Smooth muscle cell of the brain vasculature (primary cell): Measurements from ENCODE around the gene NKX2-8.
"Not testable (repeated sequence)": the region's sequence is repeated elsewhere in the genome, so short reads cannot be mapped to it uniquely, and the experiment has no call there.

Experiments
- DNase-seq: peaks from one replicate; pipeline ENCODE4 v3.0.0-alpha.2; 2012; ENCODE audit warnings: low read depth, low spot score

Gene NKX2-8

DNA sequence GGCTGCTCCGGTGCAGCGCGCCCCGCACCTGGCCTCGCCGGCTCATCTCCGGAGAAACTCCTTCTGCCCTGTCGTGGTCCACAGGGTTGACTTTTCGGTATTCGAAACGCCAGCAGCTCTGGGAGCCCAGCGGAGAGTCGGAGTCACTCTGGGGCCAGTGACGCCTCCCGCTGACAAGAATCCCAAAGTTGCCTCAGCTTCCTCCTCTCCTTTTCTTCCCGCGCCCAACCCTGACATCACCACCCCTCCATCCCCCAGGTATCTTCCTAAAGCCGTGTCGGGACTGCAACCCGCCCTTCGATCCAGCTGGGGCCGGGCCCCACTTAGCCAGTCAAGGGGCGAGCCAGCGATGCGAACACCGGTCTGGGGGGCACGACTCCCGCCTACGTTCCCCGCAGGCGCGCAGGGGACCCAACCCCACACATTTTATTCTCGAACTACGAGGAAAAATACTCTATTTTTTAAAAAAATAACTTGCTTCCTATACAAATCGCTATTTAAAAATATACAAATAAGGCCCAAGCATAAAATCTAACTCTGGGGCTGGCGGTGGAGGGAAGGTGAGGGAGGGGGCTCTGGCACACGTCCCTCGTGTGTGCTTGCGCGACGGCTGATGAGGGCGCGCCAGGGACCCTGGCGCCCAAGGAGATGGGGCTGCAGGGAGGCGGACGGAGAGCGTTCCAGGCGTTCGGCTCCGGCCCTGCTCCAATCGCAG, 2.1 kb downstream of the NKX2-8 start:
- no peak for DNase-seq

DNA sequence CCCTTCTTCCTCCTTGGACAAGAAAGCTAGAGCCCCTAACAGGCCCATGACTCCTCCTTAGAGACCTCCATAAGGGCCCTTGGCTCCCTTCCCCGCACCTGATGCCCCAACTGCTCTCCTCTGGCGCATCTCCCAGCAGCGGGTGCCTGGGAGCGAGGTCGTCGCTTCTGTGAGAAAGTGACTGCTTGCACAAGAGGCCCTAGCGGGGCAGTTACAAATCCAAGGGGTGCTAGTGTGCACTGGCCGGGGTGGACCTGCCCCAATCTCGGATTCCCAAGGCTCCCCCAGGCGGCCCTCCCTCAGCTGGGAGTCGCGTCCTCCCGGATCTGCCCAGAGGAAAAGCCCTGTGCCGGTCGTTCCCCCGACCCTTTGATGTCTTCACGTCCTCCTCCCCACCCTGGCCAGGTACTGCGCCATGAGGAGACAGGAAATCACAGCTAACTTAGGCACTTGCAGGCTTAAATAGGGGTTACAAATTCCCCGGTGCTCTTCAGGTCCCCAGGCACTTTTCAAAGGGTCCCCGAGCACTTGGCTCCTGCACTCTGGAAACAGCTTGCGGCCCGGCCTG, 2.8 kb downstream of the NKX2-8 start:
- DNase-seq: no peak

DNA sequence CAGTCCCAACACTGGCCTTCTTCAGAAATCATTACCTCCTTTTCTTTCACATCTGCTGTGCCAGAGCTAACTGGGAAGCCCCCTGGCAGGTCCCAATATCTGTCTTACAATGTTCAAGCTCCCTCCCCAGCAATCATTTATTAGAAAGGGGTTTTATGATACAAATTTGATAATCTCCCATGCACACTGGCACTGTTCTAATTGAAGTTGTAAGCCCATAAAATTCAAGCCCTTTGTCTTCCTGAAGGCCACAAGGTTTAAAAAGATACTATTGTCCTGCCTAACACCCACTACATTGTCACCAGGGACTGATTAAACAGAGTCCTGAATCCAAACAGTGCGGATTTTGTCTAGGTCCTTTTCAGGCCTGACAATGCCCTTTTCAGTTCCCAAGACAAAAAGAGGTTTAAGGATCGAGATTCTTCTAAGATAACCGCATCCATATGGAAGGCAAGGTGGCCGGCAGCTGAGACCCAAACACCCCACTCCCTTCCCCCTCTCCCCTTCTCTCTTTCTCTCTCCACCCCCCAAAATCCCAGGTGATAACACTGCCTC, 3.3 kb downstream of the NKX2-8 start:
- no peak for DNase-seq

DNA sequence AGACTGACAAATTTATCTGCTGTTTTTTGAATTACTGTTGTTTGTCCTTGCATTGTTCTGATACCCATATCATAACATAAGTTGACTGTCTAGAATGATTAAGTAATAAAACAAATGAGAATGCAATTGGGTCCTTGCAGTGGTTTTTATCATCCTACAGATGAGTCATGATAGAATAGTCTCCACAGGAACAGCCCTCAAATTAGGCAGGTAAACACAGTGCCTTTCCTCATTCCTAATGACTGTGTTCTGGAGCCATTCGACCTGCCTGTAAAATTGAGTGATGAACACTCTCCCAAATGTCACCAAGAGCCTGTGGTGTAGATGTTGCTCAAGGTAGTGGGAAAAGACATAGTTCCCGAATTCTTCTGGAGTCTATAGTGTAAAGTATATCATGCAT, 12.3 kb downstream of the NKX2-8 start:
- no peak for DNase-seq

DNA sequence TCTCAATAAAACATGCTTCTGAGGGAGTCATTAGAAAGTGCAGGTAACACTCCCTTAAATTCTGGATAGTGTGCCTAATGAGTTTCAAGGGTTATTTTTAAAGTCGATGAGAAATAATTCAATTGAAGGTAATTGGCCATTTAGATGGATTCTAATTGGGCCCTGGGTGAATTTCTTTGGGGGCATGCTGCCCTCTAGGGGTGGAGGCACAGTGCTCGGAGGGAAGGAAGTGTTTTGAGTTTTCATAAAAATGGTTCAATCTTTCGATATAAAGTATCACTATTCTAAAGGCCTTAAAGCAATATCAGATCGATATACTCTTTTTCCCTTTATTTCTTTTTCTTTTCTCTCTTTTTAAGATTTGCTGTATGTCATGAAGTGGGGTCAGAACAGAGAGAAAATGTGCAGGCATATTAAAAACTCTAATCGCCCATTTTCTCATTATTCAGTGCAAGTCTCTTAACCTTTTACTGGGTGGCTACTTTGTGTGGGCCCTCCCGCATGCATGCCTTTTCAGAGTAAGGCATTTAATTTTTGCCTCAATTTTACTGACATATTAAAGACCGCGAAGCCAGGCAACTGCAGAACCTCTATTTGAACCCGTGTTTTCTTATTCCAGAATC, 25.5 kb downstream of the NKX2-8 start:
- DNase-seq: no peak

DNA sequence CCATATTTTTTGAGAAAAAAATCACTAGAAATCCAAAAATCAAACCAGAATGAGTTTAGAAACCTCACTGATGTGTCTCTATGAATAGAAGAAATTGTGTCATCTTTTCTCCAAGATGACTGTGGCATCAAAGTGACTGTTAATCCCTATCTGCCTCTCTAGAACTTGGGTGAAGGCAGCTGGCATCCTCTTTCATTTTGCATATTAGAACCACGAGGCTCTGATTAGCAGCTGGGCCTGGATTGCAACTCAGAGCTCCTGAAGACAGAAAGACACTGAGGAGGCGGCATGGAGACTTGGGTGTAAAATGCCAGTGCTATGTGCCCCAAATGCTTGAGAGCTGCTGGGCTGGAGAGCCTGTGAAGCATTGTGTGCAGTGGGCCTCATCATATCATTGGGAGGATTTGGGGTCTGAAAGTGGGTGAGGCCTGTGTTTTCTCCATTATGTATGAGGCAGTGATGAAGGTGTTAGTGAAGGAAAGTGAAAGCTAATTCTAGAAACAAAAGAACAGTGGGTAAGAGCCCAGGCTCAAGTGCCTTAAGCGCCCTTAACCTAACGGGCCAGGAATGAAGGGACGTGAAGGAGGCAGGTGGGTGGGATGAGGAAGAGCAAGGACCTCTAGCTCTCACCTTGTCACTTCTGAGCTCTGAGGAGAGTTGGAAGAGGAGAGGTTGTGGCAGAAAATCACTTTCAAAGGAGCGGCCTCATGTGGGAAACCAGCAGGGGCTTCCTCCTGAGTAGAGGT, 26.2 kb downstream of the NKX2-8 start:
- DNase-seq: no peak

DNA sequence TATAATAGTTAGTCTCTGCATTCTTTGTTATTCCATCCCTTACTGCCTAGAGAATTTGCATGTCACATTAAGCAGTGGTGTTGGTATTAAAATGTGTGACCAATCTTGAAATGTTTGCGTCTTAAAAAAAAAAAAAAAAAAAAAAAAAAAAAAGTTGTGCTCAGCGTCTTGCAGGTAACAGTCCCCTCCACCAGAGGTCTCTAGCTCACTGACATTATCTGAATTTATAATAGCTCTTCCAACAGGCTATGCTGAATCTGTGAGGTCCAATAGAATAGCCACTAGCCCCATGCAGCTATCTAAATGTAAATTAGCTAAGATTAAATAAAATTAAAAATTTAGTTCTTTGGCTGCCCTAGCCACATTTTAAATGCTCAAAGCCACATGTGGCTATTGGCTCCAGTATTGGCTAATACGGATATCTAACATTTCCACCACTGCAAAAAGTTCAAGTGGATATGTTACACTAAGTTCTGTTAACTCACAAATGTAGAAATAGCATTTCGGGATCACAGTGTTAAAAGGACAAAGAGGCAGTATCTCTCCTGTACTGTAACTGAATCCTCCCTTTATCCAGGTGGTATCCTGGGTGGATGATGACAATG, 28.7 kb downstream of the NKX2-8 start:
- DNase-seq: peak; percentile 9

DNA sequence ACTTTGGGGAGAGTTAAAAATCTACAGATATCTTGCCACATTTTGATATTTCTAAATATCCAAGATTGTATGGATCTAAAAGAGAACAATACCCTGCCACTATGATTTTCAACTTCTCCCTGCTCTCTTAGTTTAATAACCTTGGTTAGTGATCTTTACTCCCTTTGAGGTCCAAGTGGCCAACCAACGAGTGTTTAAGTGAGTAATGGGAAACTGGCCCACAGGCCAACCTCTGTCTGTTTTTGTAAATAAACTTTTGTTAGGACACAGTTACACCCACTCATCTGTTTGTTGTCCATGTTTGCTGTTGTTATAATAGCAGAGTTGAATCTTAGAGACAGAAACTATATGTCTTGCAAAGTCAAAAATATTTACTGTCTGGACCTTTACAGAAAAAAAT, 31.5 kb downstream of the NKX2-8 start:
- no peak for DNase-seq

DNA sequence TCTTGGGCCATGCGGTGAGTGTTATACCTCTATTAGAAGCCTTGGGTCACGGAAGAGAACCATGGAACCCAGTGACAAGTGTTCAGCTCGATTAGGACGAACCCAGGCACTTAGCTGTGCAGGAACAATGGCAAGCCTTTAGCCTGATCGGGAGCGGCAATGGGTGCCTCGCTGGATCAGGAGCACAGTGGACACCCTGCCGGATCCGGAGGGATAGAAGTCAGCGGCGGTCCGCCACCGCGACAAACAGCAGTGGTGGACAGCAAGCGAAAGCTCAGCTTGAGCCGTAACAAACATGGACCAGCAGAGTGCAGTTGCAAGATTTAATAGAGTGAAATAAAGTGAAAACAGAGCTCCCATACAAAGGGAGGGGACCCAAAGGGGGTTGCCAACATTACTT, 38.1 kb downstream of the NKX2-8 start:
- not testable (repeated sequence) for DNase-seq

DNA sequence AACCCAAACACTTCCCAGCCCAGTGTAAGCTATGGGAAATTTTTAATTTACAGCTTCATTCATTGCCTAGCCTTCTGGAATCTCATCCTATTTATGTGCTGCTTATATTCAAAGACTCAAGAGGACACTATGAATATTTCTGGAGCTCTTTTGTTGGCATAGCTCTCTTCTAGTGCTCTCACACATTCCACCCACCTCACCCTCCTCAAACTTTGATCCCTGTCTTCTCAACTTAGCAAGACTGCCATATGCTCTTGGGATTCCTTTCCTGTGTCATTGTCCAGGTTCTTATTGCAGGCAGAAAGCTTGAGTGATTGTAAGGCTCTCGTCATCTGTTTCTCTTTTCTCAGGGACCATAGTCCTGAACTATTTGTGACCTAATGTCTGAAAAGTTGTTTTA, 44.4 kb downstream of the NKX2-8 start:
- DNase-seq: no peak
